NOMO-1 (cell line): ENCODE data around the gene LIFR.

Experiments used
- DNase-seq, 2 experiments: peaks; one replicate each; lab custom pipeline; 2025; ENCODE audit not compliant: unreplicated experiment in 2 of 2; lab: John Stamatoyannopoulos, UW

Gene LIFR

GRCh38 chr5:38446029-38446522, 110.4 kb downstream of the LIFR start:
- DNase-seq, result no peak

GRCh38 chr5:38445374-38446028, 110.9 kb downstream of the LIFR start:
- DNase-seq, result no peak

GRCh38 chr5:38443390-38443789, 113.1 kb downstream of the LIFR start:
- no peak for DNase-seq

GRCh38 chr5:38442247-38442573, 114.2 kb downstream of the LIFR start:
- no peak for DNase-seq

GRCh38 chr5:38441453-38442246, 114.8 kb downstream of the LIFR start:
- peak; percentile 90 to 97 for DNase-seq

- DNase-seq, result no peak
These were observed 117.7 kb downstream of the LIFR start for GRCh38 chr5:38438757-38439156.

- DNase-seq, result no peak
These were observed 121.3 kb downstream of the LIFR start for GRCh38 chr5:38434966-38435705.

- DNase-seq, result no peak
These were observed 123.1 kb downstream of the LIFR start for GRCh38 chr5:38433160-38433861.

- DNase-seq, result no peak
These were observed 125.1 kb downstream of the LIFR start for GRCh38 chr5:38431242-38431853.

GRCh38 chr5:38426986-38427950, 129.2 kb downstream of the LIFR start:
- DNase-seq, result no peak

GRCh38 chr5:38426490-38426889, 130.0 kb downstream of the LIFR start:
- DNase-seq, result no peak
